Testis (tissue), 2 donors: Measurements from ENCODE around the gene L2HGDH.

Experiments used
- CTCF ChIP-seq, 3 experiments: fragments of 450-650 bp in 2 of 3; fragments of 200-600 bp in 1 of 3; sonication (generic) in 1 of 3; IDR thresholded peaks; one replicate each; pipeline ENCODE4 v1.5.1; 2016 to 2019; ENCODE audit warnings: antibody characterized with exemption in 3 of 3, mild to moderate bottlenecking in 2 of 3, moderate library complexity in 1 of 3
- POLR2A ChIP-seq: fragments of 450-650 bp; IDR thresholded peaks from one replicate; pipeline ENCODE4 v1.6.1; 2017; ENCODE audit warnings: antibody characterized with exemption, mild to moderate bottlenecking, moderate library complexity

GRCh38 chr14:50218501-50218900 is 93.5 kb downstream of the L2HGDH start:
- TF ChIP-seq CTCF (IDR thresholded peaks at IDR 0.05), result no peak
- no peak for TF ChIP-seq POLR2A
